ENCODE measurements around the gene PRR15. TPM values are rescaled to one million over a fixed set of nuclear protein-coding genes. Genes with fewer than 3 reads are reported as not detected.

The PRR15 gene
- total and polyA plus RNA-seq, 2 of the 13 experiments (the other 11 are each of a cell fraction or from before 2014, with no cell fraction given), result 2.3 to 7.8 TPM

DNA sequence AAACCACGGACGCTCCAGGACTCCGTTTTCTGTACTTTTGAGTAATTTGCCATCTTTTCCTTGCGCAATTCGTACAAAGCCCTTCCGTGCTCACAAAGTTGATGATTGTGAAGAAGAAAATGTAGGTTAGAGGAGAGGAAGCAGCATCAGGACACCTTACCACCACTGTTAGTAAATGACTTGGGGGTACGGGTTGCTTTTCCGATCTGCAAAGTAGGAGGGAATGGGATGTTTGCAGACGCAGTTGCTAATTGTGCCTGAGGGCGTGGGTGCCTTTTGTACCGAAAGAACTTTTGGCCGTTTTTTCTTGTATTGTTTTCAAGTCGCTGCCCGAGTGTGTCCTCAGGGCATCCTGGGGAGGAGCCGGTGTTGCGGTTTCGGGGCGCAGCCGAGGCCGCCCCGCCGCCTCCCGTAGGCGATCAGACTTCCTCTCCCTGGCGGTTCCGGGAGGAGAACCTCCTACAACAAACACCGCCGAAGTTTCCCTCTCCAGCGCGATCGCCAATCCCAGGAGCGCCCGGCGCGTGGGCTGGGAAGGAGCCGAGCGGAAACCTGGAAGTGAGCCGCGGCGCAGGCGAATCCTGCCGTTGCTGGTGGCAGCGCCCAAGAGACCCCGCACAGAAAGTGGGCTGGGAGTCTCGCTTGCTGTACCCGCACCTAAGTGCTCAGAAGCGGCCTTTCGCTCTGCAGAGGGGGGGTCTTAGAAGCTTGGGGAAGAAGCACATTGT, 1.0 kb downstream of the PRR15 start (continued):
- TF ChIP-seq, protein P1, sequence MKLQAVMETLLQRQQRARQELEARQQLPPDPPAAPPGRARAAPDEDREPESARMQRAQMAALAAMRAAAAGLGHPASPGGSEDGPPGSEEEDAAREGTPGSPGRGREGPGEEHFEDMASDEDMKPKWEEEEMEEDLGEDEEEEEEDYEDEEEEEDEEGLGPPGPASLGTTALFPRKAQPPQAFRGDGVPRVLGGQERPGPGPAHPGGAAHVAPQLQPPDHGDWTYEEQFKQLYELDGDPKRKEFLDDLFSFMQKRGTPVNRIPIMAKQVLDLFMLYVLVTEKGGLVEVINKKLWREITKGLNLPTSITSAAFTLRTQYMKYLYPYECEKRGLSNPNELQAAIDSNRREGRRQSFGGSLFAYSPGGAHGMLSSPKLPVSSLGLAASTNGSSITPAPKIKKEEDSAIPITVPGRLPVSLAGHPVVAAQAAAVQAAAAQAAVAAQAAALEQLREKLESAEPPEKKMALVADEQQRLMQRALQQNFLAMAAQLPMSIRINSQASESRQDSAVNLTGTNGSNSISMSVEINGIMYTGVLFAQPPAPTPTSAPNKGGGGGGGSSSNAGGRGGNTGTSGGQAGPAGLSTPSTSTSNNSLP (IDR thresholded peaks at IDR 0.05; ENCODE audit: low read depth, low read length), result no peak
- TF ChIP-seq ARID5B (CRISPR knock-in tag; IDR thresholded peaks at IDR 0.05), result no peak
- TF ChIP-seq ZBTB2 (CRISPR knock-in tag; IDR thresholded peaks at IDR 0.05; ENCODE audit: low read depth), result no peak
- TF ChIP-seq, protein P2, sequence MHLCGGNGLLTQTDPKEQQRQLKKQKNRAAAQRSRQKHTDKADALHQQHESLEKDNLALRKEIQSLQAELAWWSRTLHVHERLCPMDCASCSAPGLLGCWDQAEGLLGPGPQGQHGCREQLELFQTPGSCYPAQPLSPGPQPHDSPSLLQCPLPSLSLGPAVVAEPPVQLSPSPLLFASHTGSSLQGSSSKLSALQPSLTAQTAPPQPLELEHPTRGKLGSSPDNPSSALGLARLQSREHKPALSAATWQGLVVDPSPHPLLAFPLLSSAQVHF (CRISPR knock-in tag; IDR thresholded peaks at IDR 0.05), result no peak
- TF ChIP-seq TOE1 (CRISPR knock-in tag; IDR thresholded peaks at IDR 0.05), result no peak
- TF ChIP-seq FOXK2 (IDR thresholded peaks at IDR 0.05), result no peak
- no peak for TF ChIP-seq ZNF432 (CRISPR knock-in tag; IDR thresholded peaks at IDR 0.05; ENCODE audit: borderline replicate concordance)
- no peak for TF ChIP-seq MLLT10 (CRISPR knock-in tag; IDR thresholded peaks at IDR 0.05)
- TF ChIP-seq ZNF75D (CRISPR knock-in tag; IDR thresholded peaks at IDR 0.05; ENCODE audit: borderline replicate concordance), result no peak
- no peak for TF ChIP-seq ZFP62 (CRISPR knock-in tag; IDR thresholded peaks at IDR 0.05)
- TF ChIP-seq ZNF333 (CRISPR knock-in tag; IDR thresholded peaks at IDR 0.05; ENCODE audit: borderline replicate concordance), result peak; percentile 69; the same call in 1 of the 2 replicates
- no peak for TF ChIP-seq PHB2 (IDR thresholded peaks at IDR 0.05; ENCODE audit: partially characterized antibody)
- TF ChIP-seq, protein P3, sequence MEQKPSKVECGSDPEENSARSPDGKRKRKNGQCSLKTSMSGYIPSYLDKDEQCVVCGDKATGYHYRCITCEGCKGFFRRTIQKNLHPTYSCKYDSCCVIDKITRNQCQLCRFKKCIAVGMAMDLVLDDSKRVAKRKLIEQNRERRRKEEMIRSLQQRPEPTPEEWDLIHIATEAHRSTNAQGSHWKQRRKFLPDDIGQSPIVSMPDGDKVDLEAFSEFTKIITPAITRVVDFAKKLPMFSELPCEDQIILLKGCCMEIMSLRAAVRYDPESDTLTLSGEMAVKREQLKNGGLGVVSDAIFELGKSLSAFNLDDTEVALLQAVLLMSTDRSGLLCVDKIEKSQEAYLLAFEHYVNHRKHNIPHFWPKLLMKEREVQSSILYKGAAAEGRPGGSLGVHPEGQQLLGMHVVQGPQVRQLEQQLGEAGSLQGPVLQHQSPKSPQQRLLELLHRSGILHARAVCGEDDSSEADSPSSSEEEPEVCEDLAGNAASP (CRISPR knock-in tag; IDR thresholded peaks at IDR 0.05; ENCODE audit: borderline replicate concordance), result no peak
- TF ChIP-seq FOXA3 (CRISPR knock-in tag; IDR thresholded peaks at IDR 0.05), result no peak
- no peak for TF ChIP-seq SNRNP70 (IDR thresholded peaks at IDR 0.05; ENCODE audit: low read depth, low read length)
- TF ChIP-seq NCOR1 (IDR thresholded peaks at IDR 0.05; ENCODE audit: borderline replicate concordance, low read length), result no peak
- TF ChIP-seq RXRB (CRISPR knock-in tag; IDR thresholded peaks at IDR 0.05; ENCODE audit: borderline replicate concordance), result no peak; the same call in 1 of the 2 replicates
- TF ChIP-seq ZBTB1 (CRISPR knock-in tag; IDR thresholded peaks at IDR 0.05; ENCODE audit: borderline replicate concordance), result no peak
- TF ChIP-seq ZNF232 (CRISPR knock-in tag; IDR thresholded peaks at IDR 0.05; ENCODE audit: borderline replicate concordance), result no peak
- TF ChIP-seq ZNF567 (CRISPR knock-in tag; IDR thresholded peaks at IDR 0.05; ENCODE audit: borderline replicate concordance), result no peak
- no peak for TF ChIP-seq ADNP (CRISPR knock-in tag; IDR thresholded peaks at IDR 0.05)
